Tibial nerve (tissue), 4 donors: Measurements from ENCODE around the gene ZNF319.

Source experiments
- CTCF ChIP-seq, 5 experiments: fragments of 200-600 bp in 3 of 5; fragments of 450-650 bp in 2 of 5; sonication (generic) in 3 of 5; IDR thresholded peaks; one replicate each; pipeline ENCODE4 v1.5.1; 2016 to 2019; ENCODE audit warnings: antibody characterized with exemption in 5 of 5, mild to moderate bottlenecking in 3 of 5, moderate library complexity in 2 of 5
- EP300 ChIP-seq, 2 donors: sonication (generic); formaldehyde crosslinking; IDR thresholded peaks; one replicate each; pipeline ENCODE4 v1.6.1; 2017; ENCODE audit warnings: antibody characterized with exemption in 2 of 2, mild to moderate bottlenecking in 1 of 2
- POLR2A ChIP-seq, 2 donors: fragments of 450-650 bp; IDR thresholded peaks; one replicate each; pipeline ENCODE4 v1.6.1; 2017; ENCODE audit warnings: antibody characterized with exemption in 2 of 2, mild to moderate bottlenecking in 2 of 2, moderate library complexity in 2 of 2

- TF ChIP-seq POLR2A (IDR thresholded peaks at IDR 0.05) (no peak), CTCF (IDR thresholded peaks at IDR 0.05) (no peak), EP300 (IDR thresholded peaks at IDR 0.05) (no peak)
These were observed 37.8 kb upstream of the ZNF319 start for GRCh38 chr16:58038219-58038641.
